ENCODE data around the gene MAFG. TPM values are rescaled to one million over a fixed set of nuclear protein-coding genes. Genes with fewer than 3 reads are reported as not detected.
A peak's percentile ranks its signal among the peaks of the same experiment; 100 is the strongest.

MAFG gene
- total RNA-seq, 6 donors from 2014 or later, result 23.0 to 46.4 (median 28.8) TPM

DNA sequence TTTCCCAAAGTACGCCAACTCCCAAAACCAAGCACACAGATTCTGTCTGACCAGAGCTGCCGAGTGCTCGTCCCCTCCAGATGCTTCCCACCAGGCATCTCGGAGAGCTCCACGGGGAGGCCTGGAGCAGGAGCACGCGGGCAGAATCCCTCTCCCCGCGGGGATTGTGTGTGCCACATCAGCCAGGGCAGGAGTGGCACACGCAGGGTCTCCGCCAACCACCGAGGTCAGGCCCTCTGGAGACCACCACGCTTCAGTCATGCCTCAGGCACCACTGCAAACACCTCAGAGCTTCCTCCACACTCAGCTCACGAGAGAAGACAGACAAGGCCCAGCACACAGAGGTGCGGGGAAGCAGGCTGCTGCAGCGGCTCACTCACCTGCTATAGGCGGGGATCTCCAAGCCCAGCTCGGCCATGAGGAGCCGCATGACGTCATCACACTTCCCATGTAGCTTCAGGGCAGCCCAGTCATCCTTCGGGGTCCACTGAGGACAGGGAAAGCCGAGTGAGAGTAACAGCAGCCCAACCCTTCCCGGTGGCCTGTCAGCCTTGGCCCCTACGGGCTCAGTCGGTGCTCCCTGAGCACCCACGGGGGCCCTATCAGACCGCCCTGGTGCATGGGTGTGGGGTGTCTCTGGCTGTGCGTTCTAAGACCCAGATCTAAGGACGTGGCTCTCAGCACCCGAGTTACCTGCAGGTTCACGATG is 14.0 kb downstream of the MAFG start:
- Histone ChIP-seq H3K36me3 (peaks cover 10 to 48% (median 38%) of the 10 kb centered on the region in 4 donors), H3K4me3 (no peak overlapping the region), H3K4me1 (peaks cover 21 to 51% (median 34%) of the 10 kb centered on the region in 4 donors), H3K9me3 (no peaks in the 10 kb centered on the region), H3K27ac (no peak overlapping the region), H3K27me3 (no peaks in the 10 kb centered on the region)
- DNase-seq (peak in 1 of 2 donors; percentile 58), ATAC-seq (ENCODE audit: low FRiP score in 2 of 2) (no peak)
- TF ChIP-seq POLR2A (IDR thresholded peaks at IDR 0.05), result no peak
- TF ChIP-seq EP300 (IDR thresholded peaks at IDR 0.05), result no peak
- TF ChIP-seq, protein P1, sequence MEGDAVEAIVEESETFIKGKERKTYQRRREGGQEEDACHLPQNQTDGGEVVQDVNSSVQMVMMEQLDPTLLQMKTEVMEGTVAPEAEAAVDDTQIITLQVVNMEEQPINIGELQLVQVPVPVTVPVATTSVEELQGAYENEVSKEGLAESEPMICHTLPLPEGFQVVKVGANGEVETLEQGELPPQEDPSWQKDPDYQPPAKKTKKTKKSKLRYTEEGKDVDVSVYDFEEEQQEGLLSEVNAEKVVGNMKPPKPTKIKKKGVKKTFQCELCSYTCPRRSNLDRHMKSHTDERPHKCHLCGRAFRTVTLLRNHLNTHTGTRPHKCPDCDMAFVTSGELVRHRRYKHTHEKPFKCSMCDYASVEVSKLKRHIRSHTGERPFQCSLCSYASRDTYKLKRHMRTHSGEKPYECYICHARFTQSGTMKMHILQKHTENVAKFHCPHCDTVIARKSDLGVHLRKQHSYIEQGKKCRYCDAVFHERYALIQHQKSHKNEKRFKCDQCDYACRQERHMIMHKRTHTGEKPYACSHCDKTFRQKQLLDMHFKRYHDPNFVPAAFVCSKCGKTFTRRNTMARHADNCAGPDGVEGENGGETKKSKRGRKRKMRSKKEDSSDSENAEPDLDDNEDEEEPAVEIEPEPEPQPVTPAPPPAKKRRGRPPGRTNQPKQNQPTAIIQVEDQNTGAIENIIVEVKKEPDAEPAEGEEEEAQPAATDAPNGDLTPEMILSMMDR (IDR thresholded peaks at IDR 0.05), result no peak
- no peak for TF ChIP-seq POLR2AphosphoS5 (IDR thresholded peaks at IDR 0.05)
- 92 to 93% methylated on average over 21 to 31 of the region's 31 CpGs for WGBS, 2 donors

DNA sequence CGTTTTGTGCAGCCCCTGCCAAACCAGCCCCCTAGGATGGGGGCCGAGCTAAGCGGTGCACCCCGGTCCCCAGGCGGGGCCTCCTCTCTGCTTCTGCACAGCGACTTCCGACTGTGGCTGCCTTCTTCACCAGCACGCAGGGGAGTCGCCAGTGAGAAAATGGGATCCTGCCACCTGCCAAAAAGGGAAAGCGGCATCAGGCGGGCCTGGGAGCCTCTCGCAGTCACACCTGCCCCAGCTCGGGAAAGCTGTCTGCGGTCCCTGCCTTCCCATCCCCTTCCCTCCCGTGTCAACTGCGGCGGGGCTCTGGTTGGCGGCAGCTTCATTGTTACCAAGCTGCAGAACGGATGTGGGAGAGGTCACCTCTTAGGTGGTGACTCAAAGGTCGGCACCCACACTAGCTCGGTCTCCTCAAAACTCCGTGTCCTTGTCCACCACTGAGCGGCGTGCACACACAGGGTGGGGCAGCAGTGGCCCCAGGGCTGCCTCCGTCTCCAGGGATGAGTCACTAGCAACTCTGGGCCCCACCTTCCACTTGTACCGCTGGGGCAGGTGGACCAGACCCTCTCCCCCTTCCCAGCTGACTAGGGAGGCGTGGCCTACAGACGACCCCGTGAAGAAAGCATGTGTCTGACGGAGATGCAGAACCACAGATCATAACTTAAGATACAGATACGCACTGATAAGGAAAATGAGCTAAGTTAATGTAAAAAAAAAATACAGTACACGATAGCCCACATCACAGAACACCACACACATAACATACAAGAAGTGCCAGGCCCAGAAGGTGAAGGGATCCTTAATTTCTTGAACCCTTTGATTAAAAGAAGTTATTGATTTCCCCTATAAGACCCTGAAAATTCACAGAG is 14.9 kb downstream of the MAFG start:
- ATAC-seq (ENCODE audit: low FRiP score in 2 of 2), result no peak
- 88 to 89% methylated on average over 25 to 32 of the region's 32 CpGs for WGBS, 2 donors
- no peaks in the 10 kb centered on the region for H3K27me3 ChIP-seq
- H3K9me3 ChIP-seq, result no peaks in the 10 kb centered on the region
- H3K27ac ChIP-seq, result peak overlapping the region in 1 of 4 donors; percentile 68
- DNase-seq, result peak in 1 of 2 donors; percentile 54
- TF ChIP-seq POLR2A (IDR thresholded peaks at IDR 0.05) (no peak), POLR2AphosphoS5 (IDR thresholded peaks at IDR 0.05) (no peak), EP300 (IDR thresholded peaks at IDR 0.05) (no peak)
- TF ChIP-seq, protein P1 (IDR thresholded peaks at IDR 0.05), result no peak
- H3K4me3 ChIP-seq, result no peak overlapping the region
- peaks cover 16 to 46% (median 30%) of the 10 kb centered on the region in 4 donors for H3K4me1 ChIP-seq
- H3K36me3 ChIP-seq, result peaks cover 10 to 51% (median 45%) of the 10 kb centered on the region in 4 donors

GRCh38 chr17:81911969-81912368 is 15.6 kb downstream of the MAFG start:
- peaks cover 10 to 58% (median 52%) of the 10 kb centered on the region in 4 donors for H3K36me3 ChIP-seq
- TF ChIP-seq POLR2AphosphoS5 (IDR thresholded peaks at IDR 0.05), result no peak
- TF ChIP-seq EP300 (IDR thresholded peaks at IDR 0.05), result no peak
- TF ChIP-seq POLR2A (IDR thresholded peaks at IDR 0.05), result no peak
- TF ChIP-seq, protein P1 (IDR thresholded peaks at IDR 0.05), result no peak

DNA sequence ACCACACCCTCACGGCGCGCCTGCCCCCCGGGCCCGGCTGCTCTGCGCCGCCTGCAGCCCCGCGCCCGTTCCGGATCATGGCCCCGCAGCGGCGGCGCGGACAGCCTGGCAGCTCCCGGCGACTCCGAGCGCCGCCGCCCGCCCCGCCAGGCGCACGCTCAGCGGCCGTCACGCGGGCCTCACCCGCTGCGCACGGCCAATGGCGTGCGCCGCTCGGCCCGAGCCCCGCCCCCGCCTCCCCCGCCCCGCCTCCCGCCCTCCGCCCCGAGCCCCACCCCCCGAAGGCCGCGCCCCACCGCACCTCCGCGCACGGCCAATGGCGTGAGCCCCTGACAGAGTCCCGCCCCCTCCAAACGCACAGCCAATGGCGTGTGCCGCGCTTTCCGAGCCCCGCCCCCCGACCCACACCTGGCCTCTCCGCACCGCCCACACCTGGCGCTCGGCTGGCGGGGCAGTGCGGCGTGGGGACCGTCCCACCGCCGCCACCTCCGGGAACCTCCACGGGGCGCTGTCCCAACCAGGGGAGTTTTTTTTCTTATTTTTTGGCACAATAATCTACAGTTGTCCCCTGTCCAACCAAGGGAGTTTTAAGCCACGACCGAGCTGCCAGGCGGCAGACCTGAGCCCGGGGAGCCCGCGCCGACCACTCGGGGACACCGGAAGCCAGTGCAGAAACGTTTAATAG is 16.1 kb downstream of the MAFG start, which contains the start of gene PCYT2:
Gene PCYT2, minus strand, starts transcription at position 123 of the 685 bp plus-strand sequence. Its CDS starts 44 bp downstream, at position 79.
- peaks cover 10 to 61% (median 56%) of the 10 kb centered on the region in 4 donors for H3K36me3 ChIP-seq
- peak within 1 kb of the TSS; percentile 59 to 81 (median 62) for H3K27ac ChIP-seq
- 10 to 39% methylated on average over 4 to 32 of the region's 84 CpGs for WGBS, 2 donors
- TF ChIP-seq, protein P1 (IDR thresholded peaks at IDR 0.05), result peak in 4 of 6 experiments; percentile 11 to 26 (median 22)
- TF ChIP-seq POLR2AphosphoS5 (IDR thresholded peaks at IDR 0.05) (no peak), POLR2A (IDR thresholded peaks at IDR 0.05) (peak in 1 of 4 donors; percentile 59), EP300 (IDR thresholded peaks at IDR 0.05) (no peak)
- no peaks in the 10 kb centered on the region for H3K9me3 ChIP-seq
- H3K4me1 ChIP-seq, result peaks cover 8 to 33% (median 19%) of the 10 kb centered on the region in 4 donors
- H3K4me3 ChIP-seq, result peak within 1 kb of the TSS; percentile 45 to 98 (median 88)
- DNase-seq, result peak; percentile 93 to 97
- no peaks in the 10 kb centered on the region for H3K27me3 ChIP-seq
- ATAC-seq (ENCODE audit: low FRiP score in 2 of 2), result peak; percentile 93 to 95

More at GRCh38 chr17:81911969-81912368, 15.6 kb downstream of the MAFG start:
- H3K9me3 ChIP-seq, result no peaks in the 10 kb centered on the region
- ATAC-seq (ENCODE audit: low FRiP score in 2 of 2) (no peak), DNase-seq (no peak)
- peak overlapping the region in 3 of 4 donors; percentile 33 to 98 (median 89) for H3K4me3 ChIP-seq
- 78 to 85% methylated on average over 17 to 19 of the region's 19 CpGs for WGBS, 2 donors
- no peaks in the 10 kb centered on the region for H3K27me3 ChIP-seq
- peak overlapping the region; percentile 2 to 68 (median 56) for H3K27ac ChIP-seq
- H3K4me1 ChIP-seq, result peaks cover 12 to 39% (median 25%) of the 10 kb centered on the region in 4 donors

Measured in upper lobe of left lung (tissue), 6 donors.